SK-N-SH (cell line): Measurements from ENCODE around the gene ARV1. TPM values are rescaled to one million over a fixed set of nuclear protein-coding genes. Genes with fewer than 3 reads are reported as not detected.

Experiments used
- CTCF ChIA-PET: fragments of 300-600, 350-600 bp; formaldehyde crosslinking; extraction: SDS; loops from one replicate; lab custom pipeline; 2021; lab: Yijun Ruan, JAX
- POLR2A ChIA-PET: fragments of 350-600 bp; sonication (Branson Sonifier 250); formaldehyde crosslinking; extraction: SDS; loops from one replicate; lab custom pipeline; 2020; ENCODE audit warnings: antibody characterized with exemption, inconsistent platforms; lab: Yijun Ruan, JAX
- DNase-seq: peaks from one replicate; pipeline ENCODE4 v3.0.0; 2012
- H2AFZ ChIP-seq: fragments of 200-600 bp; sonication (generic); 2 replicates; pipeline ENCODE4 v1.8.1; 2016; ENCODE audit warnings: antibody characterized with exemption, mild to moderate bottlenecking, low read depth
- H3F3A ChIP-seq: fragments of 200-600 bp; sonication (generic); replicated peaks from 2 replicates; pipeline ENCODE3; 2016; ENCODE audit warnings: antibody characterized with exemption, mild to moderate bottlenecking; ENCODE audit not compliant: insufficient read depth
- H3K27ac ChIP-seq, 2 experiments: fragments of 200-500 bp in 1 of 2; fragments of 200-600 bp in 1 of 2; sonication (Bioruptor generic) in 1 of 2; sonication (generic), shearing (Covaris generic) in 1 of 2; 2 replicates each; pipeline versions ENCODE4 v1.5.1 to v1.6.1; 2014 to 2016; ENCODE audit warnings: low read depth in 2 of 2, inconsistent platforms in 1 of 2, low read length in 1 of 2, mild to moderate bottlenecking in 1 of 2, mixed read lengths in 1 of 2
- H3K27me3 ChIP-seq: fragments of 200-600 bp; sonication (generic), shearing (Covaris generic); 2 replicates; pipeline ENCODE4 v1.6.1; 2016; ENCODE audit warnings: mixed run types; ENCODE audit not compliant: insufficient read depth
- H3K36me3 ChIP-seq, 2 experiments: fragments of 200-500 bp in 1 of 2; fragments of 200-600 bp in 1 of 2; sonication (Bioruptor generic) in 1 of 2; sonication (generic) in 1 of 2; replicated peaks in 1 of 2; 2 replicates each; pipeline versions ENCODE3 to v1.5.1; 2014 to 2016; ENCODE audit warnings: low read length in 1 of 2, mild to moderate bottlenecking in 1 of 2; ENCODE audit not compliant: insufficient read depth in 2 of 2, control insufficient read depth in 1 of 2
- H3K4me1 ChIP-seq, 2 experiments: fragments of 200-500 bp in 1 of 2; fragments of 200-600 bp in 1 of 2; sonication (Bioruptor generic) in 1 of 2; sonication (generic), shearing (Covaris generic) in 1 of 2; 2 replicates each; pipeline versions ENCODE4 v1.5.1 to v1.6.1; 2014 to 2016; ENCODE audit warnings: low read depth in 1 of 2, low read length in 1 of 2, mixed run types in 1 of 2; ENCODE audit not compliant: insufficient read depth in 2 of 2, control insufficient read depth in 1 of 2
- H3K4me2 ChIP-seq: fragments of 200-600 bp; sonication (generic), shearing (Covaris generic); 2 replicates; pipeline ENCODE4 v1.6.1; 2017; ENCODE audit warnings: mixed run types
- H3K4me3 ChIP-seq, 2 experiments: fragments of 200-500 bp in 1 of 2; fragments of 200-600 bp in 1 of 2; sonication (Bioruptor generic) in 1 of 2; sonication (generic), shearing (Covaris generic) in 1 of 2; 2 replicates each; pipeline versions ENCODE4 v1.5.1 to v1.8.1; 2014 to 2016; ENCODE audit warnings: low read depth in 2 of 2, inconsistent platforms in 1 of 2, low read length in 1 of 2, mild to moderate bottlenecking in 1 of 2, mixed read lengths in 1 of 2, moderate library complexity in 1 of 2
- H3K79me2 ChIP-seq: fragments of 200-600 bp; sonication (generic); 2 replicates; pipeline ENCODE4 v1.8.1; 2017; ENCODE audit warnings: mild to moderate bottlenecking; ENCODE audit not compliant: insufficient read depth
- H3K9ac ChIP-seq: fragments of 200-600 bp; sonication (generic); 2 replicates; pipeline ENCODE4 v1.6.1; 2017; ENCODE audit warnings: mixed run types
- H3K9me2 ChIP-seq: fragments of 200-600 bp; sonication (generic); 2 replicates; pipeline ENCODE4 v1.6.1; 2017; ENCODE audit warnings: mixed run types
- H3K9me3 ChIP-seq: fragments of 200-600 bp; sonication (generic); 2 replicates; pipeline ENCODE4 v1.6.1; 2017; ENCODE audit warnings: mixed run types, mild to moderate bottlenecking, moderate library complexity
- H4K20me1 ChIP-seq: fragments of 200-600 bp; sonication (generic); 2 replicates; pipeline ENCODE4 v1.6.1; 2017; ENCODE audit warnings: mild to moderate bottlenecking, mixed run types; ENCODE audit not compliant: insufficient read depth
- CHD2 ChIP-seq: fragments of 150-350 bp; IDR thresholded peaks from 2 replicates; pipeline ENCODE4 v1.6.1; 2018; ENCODE audit warnings: low read length; ENCODE audit not compliant: partially characterized antibody
- CTCF ChIP-seq: fragments of 200-600 bp; sonication (generic); IDR thresholded peaks from 2 replicates; pipeline ENCODE4 v1.6.1; 2017; ENCODE audit warnings: antibody characterized with exemption, mild to moderate bottlenecking, moderate library complexity
- FOXM1 ChIP-seq: IDR thresholded peaks from 2 replicates; pipeline ENCODE4 v1.4.0; 2012; ENCODE audit warnings: low read depth, mild to moderate bottlenecking
- GABPA ChIP-seq: IDR thresholded peaks from 2 replicates; pipeline ENCODE4 v1.4.0; 2012; ENCODE audit warnings: low read depth, mild to moderate bottlenecking
- GATA2 ChIP-seq: sonication (generic); formaldehyde crosslinking; IDR thresholded peaks from 2 replicates; pipeline ENCODE4 v1.5.0; 2020; ENCODE audit warnings: mild to moderate bottlenecking, missing genetic modification reagents
- IRF3 ChIP-seq: fragments of 150-350 bp; IDR thresholded peaks from 2 replicates; pipeline ENCODE4 v1.6.1; 2016; ENCODE audit warnings: mild to moderate bottlenecking, low read depth, low read length
- JUND ChIP-seq: IDR thresholded peaks from 2 replicates; pipeline ENCODE4 v1.4.0; 2012
- MXI1 ChIP-seq: IDR thresholded peaks from 2 replicates; pipeline ENCODE4 v1.6.1; 2012; ENCODE audit warnings: mild to moderate bottlenecking, low read depth, low read length, improper control_type of control experiment
- NRF1 ChIP-seq: IDR thresholded peaks from 2 replicates; pipeline ENCODE4 v1.6.1; 2012; ENCODE audit warnings: low read depth, mild to moderate bottlenecking, low read length
- PBX3 ChIP-seq: IDR thresholded peaks from 2 replicates; pipeline ENCODE4; 2012
- POLR2AphosphoS5 ChIP-seq: IDR thresholded peaks from 2 replicates; pipeline ENCODE4 v1.6.1; 2012; ENCODE audit warnings: low read depth, low read length
- RXRA ChIP-seq: IDR thresholded peaks from 2 replicates; pipeline ENCODE4 v1.4.0; 2012; ENCODE audit warnings: low read depth, mild to moderate bottlenecking, borderline replicate concordance
- SIN3A ChIP-seq: IDR thresholded peaks from 2 replicates; pipeline ENCODE4 v1.6.1; 2012; ENCODE audit warnings: low read depth, mild to moderate bottlenecking, low read length, moderate library complexity, borderline replicate concordance
- SMC3 ChIP-seq: IDR thresholded peaks from 2 replicates; pipeline ENCODE4 v1.6.1; 2012; ENCODE audit warnings: low read depth, low read length, improper control_type of control experiment
- TAF1 ChIP-seq: IDR thresholded peaks from 2 replicates; pipeline ENCODE4 v1.6.1; 2012; ENCODE audit warnings: low read depth, mild to moderate bottlenecking, low read length, moderate library complexity, borderline replicate concordance
- TCF12 ChIP-seq: IDR thresholded peaks from 2 replicates; pipeline ENCODE4 v1.4.0; 2012
- USF1 ChIP-seq: IDR thresholded peaks from 2 replicates; pipeline ENCODE4 v1.4.0; 2012; ENCODE audit warnings: low read depth, borderline replicate concordance
- USF2 ChIP-seq: fragments of 150-350 bp; IDR thresholded peaks from 2 replicates; pipeline ENCODE4 v1.6.1; 2017; ENCODE audit warnings: antibody characterized with exemption, low read length, low read depth, borderline replicate concordance
- ZBTB33 ChIP-seq: IDR thresholded peaks from 2 replicates; pipeline ENCODE4 v1.4.0; 2012; ENCODE audit warnings: low read depth, borderline replicate concordance
- WGBS: methylation state at CpG from one replicate; pipeline ENCODE4 v1.1.6; 2017; ENCODE audit warnings: low lambda C conversion rate; 5-methylcytosine and 5-hydroxymethylcytosine counted together
- polyA plus RNA-seq, 3 experiments: library from polyadenylated mRNA; depleted of rRNA; stranded (reverse); fragments of >200 nt; gene quantifications; 2 replicates each; pipeline ENCODE4 v1.2.3, GENCODE V29; 2012

The ARV1 gene
- polyA plus RNA-seq, 1 of the 3 experiments (the other 2 are of a cell fraction), result 26.7 TPM

- TF ChIP-seq USF1 (no peak), TCF12 (no peak), FOXM1 (no peak), MXI1 (no peak), SMC3 (no peak)
Observed at GRCh38 chr1:230965535-230965934, 13.4 kb upstream of the ARV1 start (continued).

- Histone ChIP-seq H3K4me3 (no peak overlapping the region), H3K27ac (no peak overlapping the region), H3K9ac (no peak overlapping the region), H3K27me3 (no peaks in the 10 kb centered on the region), H3K9me3 (no peaks in the 10 kb centered on the region), H3K4me2 (no peak overlapping the region)
- no peak for DNase-seq
- CTCF ChIA-PET, result no interaction called here
- WGBS, result 93% methylated on average over 5 of the region's 5 CpGs
- TF ChIP-seq MXI1, result no peak
- TF ChIP-seq JUND, result no peak
- TF ChIP-seq TAF1, result no peak
- TF ChIP-seq NRF1, result no peak
- no peak for TF ChIP-seq CHD2
- TF ChIP-seq SIN3A, result no peak
- no peak for TF ChIP-seq IRF3
- TF ChIP-seq GATA2 (CRISPR knock-in tag), result no peak
- no peak for TF ChIP-seq USF2
- no peak for TF ChIP-seq PBX3
- no peak for TF ChIP-seq POLR2AphosphoS5
- TF ChIP-seq CTCF, result no peak
- no peak for TF ChIP-seq RXRA
- no peak for TF ChIP-seq ZBTB33
- no peak for TF ChIP-seq GABPA
- TF ChIP-seq, all 33 proteins: peak for 0
- Histone ChIP-seq H3K9me2 (no peaks in the 10 kb centered on the region), H2AFZ (no peak overlapping the region), H3K36me3 (no peaks in the 10 kb centered on the region), H3F3A (no peaks in the 10 kb centered on the region), H3K79me2 (no peaks in the 10 kb centered on the region), H3K4me1 (peaks cover 0 to 4% of the 10 kb centered on the region in 2 experiments; a peak in 2 of 4 replicates), H4K20me1 (no peaks in the 10 kb centered on the region)
- POLR2A ChIA-PET, result no interaction called here
Observed at GRCh38 chr1:230966358-230966873, 12.5 kb upstream of the ARV1 start.
